GM18499 (cell line): ENCODE measurements around the gene RTL10.

Experiments used
- ATAC-seq: cut with Tn5 transposase; IDR thresholded peaks from one replicate; pipeline ENCODE4 v1.9.1; 2021; ENCODE audit warnings: moderate number of reproducible peaks; ENCODE audit not compliant: insufficient read depth, unreplicated experiment

Gene RTL10

DNA sequence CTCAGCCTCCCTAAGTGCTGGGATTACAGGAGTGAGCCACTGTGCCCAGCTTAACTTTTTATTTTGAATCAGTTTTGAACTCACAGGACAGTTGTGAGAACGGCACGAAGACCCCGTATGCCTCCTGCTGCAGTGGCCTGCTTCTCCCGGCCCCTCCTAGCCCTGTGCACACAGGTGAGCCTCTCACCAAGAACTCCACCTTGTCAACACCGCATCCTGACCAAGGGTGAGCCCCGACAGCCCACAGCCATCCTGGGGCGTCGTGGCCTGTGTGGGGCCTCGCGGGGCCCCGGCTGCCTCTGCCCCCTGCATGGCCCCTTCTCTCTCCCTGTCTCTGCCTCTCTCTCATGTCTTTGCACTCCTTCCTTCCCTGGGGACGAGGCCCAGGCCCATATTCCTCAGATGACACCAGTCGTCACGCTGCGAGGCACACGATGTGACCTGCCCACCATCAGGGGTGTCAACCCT, 38.8 kb downstream of the RTL10 start:
- ATAC-seq, result no peak

DNA sequence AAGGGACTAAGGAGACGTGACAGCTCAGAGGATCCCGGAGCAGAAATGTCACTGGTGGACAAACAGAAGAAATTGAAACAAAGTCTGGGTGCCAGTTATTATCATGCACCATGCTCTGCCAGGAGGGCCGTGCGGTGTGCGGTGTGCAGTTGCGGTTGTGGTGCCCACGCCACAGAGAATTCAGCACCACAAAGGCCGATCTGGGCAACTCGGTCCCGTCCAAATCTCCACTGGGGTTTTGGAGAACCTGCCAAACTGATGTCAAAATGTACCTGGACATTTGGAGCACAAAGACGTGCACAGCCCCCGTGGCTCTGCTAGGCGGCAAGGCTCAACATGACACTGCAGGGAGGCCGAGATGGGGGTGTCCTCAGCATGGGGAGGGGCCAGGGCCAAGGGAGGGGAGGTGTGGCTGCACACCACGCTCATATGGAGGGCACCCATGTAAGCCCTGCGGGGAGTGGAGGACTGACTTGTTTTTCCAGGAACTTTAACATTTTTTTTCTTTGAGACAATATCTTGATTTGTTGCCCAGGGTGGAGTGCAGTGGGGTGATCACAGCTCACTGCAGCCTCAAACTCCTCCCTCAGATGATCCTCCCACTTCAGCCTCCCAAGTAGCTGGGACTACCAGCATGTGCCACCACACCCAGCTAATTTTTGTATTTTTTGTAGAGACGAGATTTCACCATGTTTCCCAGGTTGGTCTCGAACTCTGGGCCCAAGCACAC, 39.4 kb downstream of the RTL10 start:
- ATAC-seq, result no peak

DNA sequence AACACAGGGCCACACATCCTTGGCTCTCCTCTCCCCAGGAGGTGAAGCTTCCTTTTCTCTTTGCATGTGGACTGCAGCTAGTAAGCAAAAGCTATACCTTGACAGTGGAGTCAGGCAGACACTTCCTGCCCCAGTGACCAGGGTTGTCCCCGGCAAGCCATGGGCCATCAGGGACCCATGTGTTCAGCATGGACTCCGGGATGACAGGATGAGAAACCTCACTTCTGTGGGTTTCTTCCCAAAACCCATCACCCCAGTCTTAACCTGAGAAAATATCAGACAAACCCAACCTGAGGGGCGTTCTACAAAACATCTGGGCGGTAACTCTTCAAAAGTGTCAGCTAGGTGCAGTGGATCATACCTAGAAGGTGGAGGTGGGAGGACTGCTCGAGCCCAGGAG, 40.2 kb downstream of the RTL10 start:
- ATAC-seq, result no peak

DNA sequence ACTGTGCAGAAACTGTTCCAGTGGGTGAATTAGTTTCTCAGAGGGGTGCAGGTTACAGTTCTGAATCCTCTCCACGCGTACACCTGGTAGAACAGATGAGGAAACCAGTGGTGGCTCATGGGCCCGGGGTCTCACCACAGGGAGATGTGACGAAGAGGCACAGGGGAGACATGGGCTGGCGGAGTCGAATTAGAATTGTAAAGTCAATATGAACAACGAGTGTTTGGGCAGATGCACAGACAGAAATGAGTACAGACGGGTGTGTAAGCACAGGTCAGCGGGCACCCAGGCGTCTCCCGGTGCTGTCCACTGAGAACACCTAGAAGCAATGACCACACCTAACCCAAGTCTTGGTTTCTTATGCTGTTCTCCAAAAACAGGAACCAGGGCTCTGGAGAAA, 41.8 kb downstream of the RTL10 start:
- ATAC-seq, result no peak

DNA sequence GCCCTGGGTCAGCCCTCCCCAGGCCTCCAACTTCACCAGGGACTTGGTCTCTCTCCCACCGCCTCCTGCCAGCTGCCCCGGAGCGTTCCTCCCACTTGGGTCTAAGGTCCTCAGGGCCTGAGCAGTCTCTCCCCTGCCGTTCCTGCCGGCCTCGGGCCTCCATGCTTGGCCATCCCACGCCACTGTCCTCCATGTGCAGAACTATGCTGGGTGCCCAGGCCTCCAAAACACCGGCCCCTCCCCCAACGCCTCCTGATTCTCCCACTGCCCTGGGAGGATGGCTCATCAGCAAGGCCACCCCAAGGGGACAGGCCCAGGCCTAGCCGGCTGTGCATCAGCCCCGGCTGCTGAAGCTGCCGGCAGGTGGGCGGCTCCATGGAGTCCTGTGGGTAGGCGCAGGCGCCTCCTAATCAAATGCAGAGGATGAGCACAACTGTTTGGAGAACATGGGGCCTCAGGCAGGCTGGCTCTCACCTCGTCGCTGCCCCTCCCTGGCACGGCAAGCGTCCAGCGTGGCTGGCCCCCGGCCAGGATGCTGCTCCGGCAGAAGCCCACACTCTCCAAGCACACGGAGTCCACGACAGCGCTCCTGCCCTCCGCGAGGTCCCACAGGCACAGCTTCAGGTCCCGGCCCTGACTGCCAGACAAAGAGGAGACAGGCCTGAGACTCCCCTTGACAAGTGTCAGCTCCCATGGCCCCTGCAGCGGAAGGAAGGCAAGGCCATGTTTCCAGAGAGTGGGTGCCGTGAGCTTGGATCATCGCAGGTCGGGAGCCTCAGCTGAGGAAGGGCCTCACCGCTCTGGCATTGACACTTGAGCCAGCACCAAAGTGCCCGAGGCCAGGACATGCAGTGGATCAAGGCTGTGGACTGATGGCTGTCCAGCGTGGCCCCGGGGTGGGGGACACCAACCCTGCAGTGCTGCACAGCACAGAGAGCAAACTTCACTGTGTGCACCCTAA, 42.6 kb downstream of the RTL10 start:
- no peak for ATAC-seq

DNA sequence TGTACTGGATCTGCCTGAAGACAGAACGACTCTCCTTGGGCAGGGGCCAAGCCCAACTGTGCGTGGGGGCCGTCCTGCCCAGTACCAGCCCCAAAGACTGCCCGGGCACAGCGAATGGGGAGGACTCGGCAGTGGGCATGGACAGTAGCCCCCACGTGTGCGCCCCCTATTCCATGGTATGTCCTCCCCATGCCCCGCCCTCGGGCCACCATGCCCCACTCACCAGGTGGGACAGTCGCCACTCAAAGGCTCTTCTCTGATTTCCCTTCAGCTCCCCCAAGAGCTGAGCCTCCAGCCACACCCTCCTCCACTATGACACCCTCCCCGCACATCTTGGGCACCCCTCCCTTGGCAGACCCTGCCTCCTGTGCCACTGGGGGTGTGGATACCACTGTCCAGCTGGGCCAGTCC, 43.5 kb downstream of the RTL10 start:
- no peak for ATAC-seq

DNA sequence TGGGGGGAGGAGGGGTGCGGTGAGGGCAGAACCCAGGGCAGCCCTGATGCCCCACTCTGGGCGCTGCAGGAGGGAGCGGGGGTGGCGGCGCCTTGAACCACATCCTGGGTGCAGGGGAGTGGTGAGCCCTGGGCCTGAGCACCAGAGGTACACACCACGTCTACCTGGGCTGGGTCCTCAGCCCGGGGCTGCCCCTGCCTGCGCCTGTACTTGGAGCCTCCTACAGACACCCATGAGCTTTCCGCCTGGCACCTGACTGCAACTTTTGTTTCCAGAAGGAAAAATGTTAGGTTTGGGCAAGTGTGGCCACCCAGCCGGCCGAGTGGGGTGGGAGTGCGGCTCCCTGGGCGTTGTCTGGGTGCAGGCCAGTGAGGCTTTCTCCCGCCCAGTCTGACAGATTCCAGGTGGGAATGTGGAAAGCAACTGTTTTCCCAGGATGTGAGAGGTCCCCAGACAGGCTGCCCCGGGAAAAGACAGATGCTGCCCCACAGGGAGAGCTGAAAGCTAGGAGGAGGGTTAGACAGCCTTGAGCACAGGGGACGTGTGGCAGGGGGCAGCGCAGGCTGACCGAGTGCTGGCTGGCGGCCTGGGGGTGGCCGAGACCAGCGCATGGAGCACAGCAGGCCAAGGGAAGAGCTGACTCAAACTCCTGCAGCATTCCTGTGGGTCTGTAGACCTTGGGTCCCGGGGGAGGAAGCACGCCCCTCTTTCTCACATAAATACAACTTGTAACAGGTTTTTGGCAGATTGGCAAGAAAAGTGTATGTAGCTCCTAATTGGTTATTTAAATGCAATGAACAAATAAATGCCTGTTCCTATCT, 44.1 kb downstream of the RTL10 start:
- ATAC-seq, result no peak

DNA sequence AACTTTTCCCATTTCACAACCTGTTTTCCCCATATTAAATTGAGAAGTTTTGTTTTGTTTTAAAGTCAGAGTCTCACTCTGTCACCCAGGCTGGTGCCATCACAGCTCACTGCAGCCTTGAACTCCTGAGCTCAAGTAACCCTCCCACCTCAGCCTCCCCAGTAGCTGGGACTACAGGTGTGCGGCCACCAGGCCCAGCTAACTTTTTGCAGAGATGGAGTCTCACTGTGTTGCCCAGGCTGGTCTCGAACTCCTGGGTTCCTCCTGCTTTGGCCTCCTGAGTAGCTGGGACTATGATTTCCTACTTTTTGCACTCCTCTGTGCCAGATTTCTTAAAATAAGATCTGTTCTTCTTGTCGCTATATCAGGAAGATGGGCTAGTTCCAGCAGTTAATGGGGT, 44.9 kb downstream of the RTL10 start:
- ATAC-seq, result no peak

DNA sequence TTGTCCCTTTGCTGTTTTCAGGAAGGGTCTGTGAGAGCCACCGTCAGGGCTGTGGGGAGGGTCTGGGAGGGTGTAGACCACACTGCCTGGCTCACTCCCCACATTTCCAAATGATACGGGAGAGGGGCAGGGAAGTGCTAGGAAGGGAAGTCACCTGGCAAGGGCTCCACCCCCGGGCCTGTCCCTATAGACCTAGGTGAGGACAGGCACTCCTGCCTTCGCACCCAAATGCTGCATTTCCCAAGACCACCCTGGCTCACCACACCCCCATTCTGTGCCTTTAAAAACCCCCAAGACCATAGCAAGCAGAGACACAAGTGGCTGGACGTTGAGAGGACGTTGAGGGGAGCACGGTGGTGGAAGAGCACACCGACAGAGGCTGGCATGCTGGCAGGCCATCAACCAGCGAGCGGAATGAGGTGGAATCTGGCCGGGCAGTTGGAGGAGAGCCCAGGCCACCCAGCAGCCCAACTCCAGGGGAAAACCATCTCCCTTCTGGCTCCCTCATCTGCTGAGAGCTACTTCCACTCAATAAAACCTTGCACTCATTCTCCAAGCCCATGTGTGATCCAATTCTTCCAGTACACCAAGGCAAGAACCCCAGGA, 45.7 kb downstream of the RTL10 start:
- ATAC-seq, result no peak

DNA sequence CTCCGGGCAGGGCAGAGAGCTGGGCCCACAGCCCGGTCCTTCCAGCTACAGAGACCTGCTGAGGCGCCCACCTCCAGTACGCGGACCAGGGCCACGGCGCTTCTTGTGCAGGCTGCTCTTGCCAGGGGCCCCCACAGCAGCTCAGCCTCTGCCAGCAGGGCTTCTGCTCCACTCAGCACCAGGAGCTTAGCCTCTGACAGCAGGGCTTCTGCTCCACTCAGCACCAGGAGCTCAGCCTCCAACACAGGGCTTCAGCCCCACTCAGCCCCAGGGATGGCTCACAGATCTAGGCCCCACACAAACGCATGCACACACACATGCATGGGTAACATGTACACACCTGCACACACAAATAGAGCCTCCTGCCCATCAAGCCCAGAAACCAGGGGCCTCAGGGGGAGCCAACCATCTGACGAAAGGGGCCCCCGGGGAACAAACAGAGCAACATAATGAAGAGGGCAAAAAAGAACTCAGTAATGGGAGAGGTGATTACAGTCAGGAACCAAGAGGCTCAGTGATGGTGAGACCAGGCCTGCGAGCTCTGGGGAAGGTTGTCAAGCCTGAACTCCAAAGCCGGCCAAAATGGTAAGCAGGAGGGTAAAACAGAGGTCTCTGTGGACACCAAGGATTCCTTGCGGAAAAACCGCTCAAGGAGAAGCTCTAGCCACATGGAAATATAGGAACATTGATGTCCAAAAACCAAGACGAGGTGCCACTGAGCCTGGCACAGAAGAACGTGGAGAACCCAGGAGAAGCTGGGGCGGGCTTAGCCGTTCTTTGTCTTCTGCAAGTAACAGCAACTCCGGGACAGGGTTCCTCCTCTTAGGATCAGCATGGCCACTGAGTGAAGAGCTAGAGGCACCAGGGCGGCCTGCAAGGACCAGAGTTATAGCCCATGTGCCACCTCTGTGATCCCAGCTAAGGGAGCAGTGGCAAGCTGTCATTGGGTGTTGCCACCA, 46.5 kb downstream of the RTL10 start:
- ATAC-seq, result no peak

DNA sequence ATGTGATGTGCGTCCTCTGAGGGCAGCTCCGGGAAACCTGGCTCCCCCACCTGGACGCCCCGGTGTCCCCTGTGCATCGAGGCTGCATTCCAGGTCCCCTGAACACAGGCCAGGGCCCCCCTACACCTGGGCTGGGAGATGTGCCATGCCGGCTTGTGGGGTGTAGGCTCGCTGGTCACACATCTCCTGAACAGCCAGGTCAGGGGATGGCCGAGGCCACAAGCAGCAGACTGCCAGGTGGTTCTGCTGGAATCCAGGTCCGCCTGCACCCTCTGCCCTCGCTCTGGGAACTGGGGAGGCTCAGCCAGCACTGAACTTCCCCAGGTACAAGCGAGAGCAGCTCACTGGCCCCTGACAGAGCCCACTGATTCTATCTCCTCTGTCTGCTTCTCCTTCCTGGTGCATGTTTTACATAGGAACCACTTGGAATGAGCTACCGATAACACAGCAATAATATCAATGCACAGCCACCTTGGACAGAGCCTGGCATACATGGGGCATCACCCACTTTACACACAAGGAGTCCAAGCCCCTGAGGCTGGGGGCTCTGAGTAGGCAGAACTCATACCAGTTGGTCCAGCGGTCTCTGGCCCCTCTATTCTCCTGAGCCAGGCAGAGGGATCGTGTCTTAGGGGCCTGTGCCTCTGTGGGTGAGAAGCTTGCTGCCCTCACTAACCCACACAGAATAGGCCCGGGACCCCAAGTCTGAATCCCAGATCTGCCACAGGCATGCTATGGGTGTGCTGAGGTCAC, 47.3 kb downstream of the RTL10 start:
- ATAC-seq, result no peak

DNA sequence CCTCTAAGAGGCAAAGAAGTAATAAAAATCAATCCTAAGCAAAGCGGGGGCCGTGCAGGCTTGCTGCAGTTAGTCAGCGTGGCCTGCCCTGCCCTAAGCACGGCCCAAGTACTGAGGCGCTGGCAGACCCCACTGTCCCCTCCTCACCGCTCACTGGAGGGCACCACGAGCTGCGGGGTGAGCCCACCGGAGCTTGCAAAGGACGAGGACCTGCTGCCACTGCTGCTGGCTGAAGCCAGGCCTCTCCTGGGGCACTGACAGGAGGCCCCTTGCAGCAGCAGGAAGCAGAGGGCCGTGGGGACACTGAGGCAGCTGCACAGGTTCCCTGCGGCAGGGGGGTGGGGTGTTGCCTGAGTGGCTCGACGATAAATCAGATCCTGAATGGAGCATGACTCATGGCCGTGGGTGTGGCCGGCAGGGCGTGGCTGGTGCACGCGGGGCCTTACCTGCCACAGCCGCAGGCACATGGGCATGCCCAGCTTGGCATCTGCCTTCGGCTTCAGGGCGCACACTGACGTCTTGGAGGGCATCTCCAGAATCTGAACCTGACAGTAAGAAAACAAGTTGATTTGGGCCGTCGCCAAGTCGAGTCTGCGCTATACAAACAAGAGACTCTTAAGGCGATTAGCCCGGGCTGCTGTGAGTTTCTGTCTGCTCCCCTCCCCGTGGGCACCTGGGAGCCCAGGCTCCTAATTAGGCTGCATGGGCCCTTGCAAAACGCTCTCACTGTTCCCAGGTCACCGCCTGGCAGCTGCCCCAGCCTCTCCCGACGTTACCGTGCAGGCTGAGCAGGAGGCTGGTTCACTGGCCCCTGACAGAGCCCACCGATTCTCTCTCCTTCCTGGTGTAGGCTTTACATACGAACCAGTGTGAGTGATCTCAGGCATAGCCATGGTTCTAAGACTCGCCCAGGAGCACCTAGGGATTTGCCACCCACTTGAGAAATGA, 48.2 kb downstream of the RTL10 start:
- no peak for ATAC-seq

DNA sequence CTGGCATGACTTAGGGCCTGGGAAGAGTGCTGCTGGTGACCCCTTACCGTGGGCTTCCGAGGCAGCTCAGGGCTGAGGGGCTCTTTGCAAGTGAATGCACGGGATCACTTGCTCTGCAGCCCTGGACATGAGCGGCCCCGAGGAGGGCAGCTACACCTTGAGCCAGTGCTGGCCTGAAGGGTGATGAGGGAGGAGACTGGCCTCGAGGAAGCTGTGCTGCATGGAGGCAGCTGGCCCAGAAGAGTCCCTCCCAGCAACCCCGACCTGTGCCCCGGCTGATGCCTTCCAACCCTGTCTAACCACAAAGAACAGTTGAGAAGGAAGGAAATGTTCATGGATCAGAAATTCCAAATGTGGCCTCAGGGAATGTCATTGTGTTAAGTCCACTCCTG, 48.9 kb downstream of the RTL10 start:
- no peak for ATAC-seq
